GM13976 (cell line): ENCODE data around the gene PRPH2.
A peak's percentile ranks its signal among the peaks of the same experiment; 100 is the strongest.
"Not testable (repeated sequence)": the region's sequence is repeated elsewhere in the genome, so short reads cannot be mapped to it uniquely, and the experiment has no call there.

Experiments
- DNase-seq: peaks from one replicate; pipeline ENCODE4 v3.0.0; 2012; ENCODE audit warnings: low spot score
- in situ Hi-C: fragments of 300-500 bp; cut with MboI; formaldehyde crosslinking; loops from one replicate; pipeline ENCODE4 v1.12.0; 2022; ENCODE audit warnings: low sequenced_read_pairs, mixed read lengths, inconsistent platforms; ENCODE audit not compliant: unreplicated experiment
- TF ChIP-seq, protein P1 (sequence below): IDR thresholded peaks from 2 replicates; pipeline ENCODE4 v1.5.1; 2012; ENCODE audit warnings: borderline replicate concordance, mild to moderate bottlenecking; ENCODE audit not compliant: insufficient read depth; ENCODE audit errors: extremely low read depth, missing control alignments, control extremely low read depth

The PRPH2 gene

DNA sequence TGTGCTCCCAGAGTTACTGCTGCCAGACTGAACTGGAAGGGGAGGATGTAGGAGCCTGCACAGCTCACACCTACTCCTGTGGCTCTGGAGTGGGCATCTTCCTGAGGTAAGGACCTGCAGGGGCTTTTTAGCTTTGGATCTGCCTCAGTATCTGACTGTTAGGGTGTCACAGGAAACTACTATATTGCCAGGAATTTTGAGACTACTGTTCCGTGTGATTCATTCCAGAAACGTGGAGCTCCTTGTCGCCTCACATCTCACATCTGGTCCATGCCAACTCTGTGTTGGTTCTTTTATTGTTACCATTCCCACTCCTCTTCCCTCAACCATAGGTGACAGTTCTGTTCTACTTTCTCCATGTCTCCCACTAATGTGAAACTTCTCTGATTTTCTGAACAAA, 34.1 kb downstream of the PRPH2 start:
- TF ChIP-seq, protein P1, sequence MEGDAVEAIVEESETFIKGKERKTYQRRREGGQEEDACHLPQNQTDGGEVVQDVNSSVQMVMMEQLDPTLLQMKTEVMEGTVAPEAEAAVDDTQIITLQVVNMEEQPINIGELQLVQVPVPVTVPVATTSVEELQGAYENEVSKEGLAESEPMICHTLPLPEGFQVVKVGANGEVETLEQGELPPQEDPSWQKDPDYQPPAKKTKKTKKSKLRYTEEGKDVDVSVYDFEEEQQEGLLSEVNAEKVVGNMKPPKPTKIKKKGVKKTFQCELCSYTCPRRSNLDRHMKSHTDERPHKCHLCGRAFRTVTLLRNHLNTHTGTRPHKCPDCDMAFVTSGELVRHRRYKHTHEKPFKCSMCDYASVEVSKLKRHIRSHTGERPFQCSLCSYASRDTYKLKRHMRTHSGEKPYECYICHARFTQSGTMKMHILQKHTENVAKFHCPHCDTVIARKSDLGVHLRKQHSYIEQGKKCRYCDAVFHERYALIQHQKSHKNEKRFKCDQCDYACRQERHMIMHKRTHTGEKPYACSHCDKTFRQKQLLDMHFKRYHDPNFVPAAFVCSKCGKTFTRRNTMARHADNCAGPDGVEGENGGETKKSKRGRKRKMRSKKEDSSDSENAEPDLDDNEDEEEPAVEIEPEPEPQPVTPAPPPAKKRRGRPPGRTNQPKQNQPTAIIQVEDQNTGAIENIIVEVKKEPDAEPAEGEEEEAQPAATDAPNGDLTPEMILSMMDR = no peak
- in situ Hi-C loops = no loop called here

DNA sequence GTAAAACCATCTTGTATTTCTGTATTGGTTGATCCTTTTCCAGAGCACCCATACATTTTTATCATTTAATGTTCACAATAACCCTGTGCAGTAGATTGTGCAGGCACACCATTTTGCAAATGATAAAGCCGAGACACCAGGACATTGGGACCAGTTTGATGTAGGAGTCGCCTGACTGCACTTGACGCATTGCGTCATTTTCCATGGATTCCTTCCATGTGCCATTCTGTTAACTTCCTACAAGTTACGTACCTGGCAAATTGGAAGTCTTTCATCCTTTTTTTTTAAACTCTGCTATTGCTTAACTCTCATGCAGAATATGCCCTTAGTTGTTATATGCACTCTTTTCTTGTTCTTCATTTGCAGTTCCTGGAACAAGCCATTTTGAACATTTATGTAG, 43.0 kb downstream of the PRPH2 start:
- in situ Hi-C loops = no loop called here
- no peak for DNase-seq
- TF ChIP-seq, protein P1 = no peak

More for the DNA sequence above, 34.1 kb downstream of the PRPH2 start:
- DNase-seq = no peak

DNA sequence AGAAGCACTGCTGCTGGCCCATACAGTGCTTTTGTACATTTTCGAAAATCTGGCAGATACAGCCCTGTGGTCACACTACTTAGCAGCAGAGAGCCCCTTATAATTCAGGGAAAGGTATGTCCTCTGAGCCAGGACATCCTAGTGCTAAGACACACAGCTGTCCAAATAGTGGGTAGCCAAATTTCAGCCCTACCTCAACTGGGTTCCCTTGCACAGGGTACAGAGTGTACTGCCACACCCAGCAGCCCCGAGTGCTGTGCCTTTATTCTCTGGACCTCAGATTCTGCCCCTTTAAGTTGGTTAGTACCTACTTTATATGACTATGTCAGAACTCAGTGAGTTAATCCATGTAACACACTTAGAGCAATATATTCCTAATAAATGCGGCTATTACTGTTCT, 47.6 kb downstream of the PRPH2 start:
- in situ Hi-C loops = no loop called here
- TF ChIP-seq, protein P1 = no peak
- DNase-seq = no peak

DNA sequence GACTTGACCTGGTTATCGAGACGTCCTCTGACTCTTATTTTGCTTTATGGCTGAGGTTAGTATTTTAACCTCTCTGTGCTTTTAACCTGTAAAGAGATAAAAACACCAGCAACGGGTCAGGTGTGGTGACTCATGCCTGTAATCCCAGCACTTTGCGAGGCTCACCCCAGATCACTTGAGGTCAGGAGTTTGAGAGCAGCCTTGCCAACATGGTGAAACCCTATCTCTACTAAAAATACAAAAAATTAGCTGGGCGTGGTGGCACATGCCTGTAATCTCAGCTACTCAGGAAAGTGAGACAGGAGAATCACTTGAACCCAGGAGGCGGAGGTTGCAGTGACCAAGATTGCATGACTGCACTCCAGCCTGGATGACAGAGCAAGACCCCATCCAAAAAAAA, 48.0 kb downstream of the PRPH2 start:
- DNase-seq, in situ Hi-C loops: not testable (repeated sequence)

DNA sequence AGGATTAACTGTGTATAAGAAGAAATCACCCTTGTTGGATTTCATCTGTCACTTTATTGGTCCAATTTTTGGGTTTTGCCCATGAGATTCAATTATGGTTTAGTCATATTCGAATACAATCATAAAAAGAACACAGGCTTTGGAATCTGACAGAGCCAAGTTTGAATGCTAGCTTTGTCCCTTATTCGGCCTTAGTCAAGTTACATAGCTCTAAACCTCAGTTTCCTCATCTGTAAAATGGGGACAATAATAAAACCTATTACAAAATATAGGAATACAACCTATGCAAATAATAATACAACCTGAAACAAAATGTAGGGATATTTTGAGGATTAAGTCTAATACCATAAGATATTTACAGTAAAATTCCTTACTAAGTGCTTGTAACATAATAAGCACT, 57.7 kb downstream of the PRPH2 start:
- TF ChIP-seq, protein P1 = no peak
- in situ Hi-C loops = loop anchor here (10.0 kb wide), 1 partner anchor 210 kb away; the partner anchor contains the start of gene RPL7L1
- no peak for DNase-seq

DNA sequence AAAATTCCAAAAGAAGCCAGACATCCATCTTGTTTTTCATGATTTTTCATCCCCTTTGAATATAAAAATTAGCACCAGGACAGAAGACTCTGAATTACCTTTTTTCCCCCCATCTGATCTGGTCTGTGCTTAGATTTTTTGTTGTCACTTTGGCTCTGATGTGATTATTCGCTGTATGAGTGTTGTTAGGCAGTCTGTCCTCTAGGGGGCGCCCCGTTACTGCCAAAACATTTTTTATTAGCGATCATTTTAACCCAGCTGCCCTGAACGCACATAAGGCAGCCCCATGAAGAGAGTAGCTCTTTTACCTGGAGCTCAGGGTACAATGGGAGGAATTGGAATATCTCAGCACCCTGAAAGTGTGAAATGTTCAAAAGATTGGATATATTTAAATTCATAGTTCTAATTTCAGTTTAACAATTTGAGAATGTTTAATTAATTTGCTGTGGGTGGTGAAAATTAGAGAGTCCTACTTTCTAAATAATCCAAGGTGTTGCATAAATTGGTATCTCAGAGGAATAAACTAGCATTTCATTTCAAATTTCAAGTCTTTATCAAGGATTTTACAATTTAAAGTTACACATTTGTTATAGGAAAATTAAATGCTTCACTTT, 60.8 kb downstream of the PRPH2 start:
- TF ChIP-seq, protein P1 = peak; percentile 84
- peak; percentile 55 for DNase-seq
- in situ Hi-C loops = loop anchor here (10.0 kb wide), 1 partner anchor 213 kb away; the partner anchor contains the start of gene RPL7L1

DNA sequence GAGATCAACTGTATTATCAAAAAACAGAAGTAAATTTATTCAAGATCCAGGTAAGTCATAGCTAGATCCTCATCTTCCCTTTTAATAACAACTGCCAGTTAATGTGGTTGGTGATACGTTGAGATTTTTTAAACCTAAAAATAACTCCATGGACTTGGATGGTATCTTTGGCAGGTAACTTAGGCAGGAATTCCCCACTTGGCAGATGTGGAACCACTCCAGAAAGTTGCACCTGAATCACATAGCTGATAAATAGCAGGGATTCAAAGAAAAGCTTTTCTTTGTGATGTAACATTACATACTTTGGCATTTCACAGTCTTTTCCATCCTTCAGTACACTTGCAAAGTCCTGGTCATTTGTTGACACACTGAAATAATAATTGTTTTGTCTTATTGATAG, 62.6 kb downstream of the PRPH2 start:
- DNase-seq = no peak
- TF ChIP-seq, protein P1 = no peak
- in situ Hi-C loops = loop anchor here (10.0 kb wide), 1 partner anchor 215 kb away; the partner anchor contains the start of gene RPL7L1
